Activated CD4-positive, alpha-beta T cell treated with anti-CD3 and anti-CD28 coated beads, Interleukin-2, amount 10 ng/mL, durations not matched to agents 24 days and 14 days (primary cell): ENCODE results near the gene SLC25A26. TPM values are rescaled to one million over a fixed set of nuclear protein-coding genes. Genes with fewer than 3 reads are reported as not detected.
A peak's percentile ranks its signal among the peaks of the same experiment; 100 is the strongest.
"Not testable (repeated sequence)": the region's sequence is repeated elsewhere in the genome, so short reads cannot be mapped to it uniquely, and the experiment has no call there.

Experiments used
- DNase-seq: peaks from one replicate; pipeline ENCODE4 v3.0.0; 2022
- H3K27ac Mint-ChIP-seq: one replicate; pipeline ENCODE4 v1.8.0; 2022; ENCODE audit warnings: mild to moderate bottlenecking, mixed read lengths
- H3K27me3 Mint-ChIP-seq: one replicate; pipeline ENCODE4 v1.8.0; 2022; ENCODE audit warnings: mixed read lengths
- H3K36me3 Mint-ChIP-seq: one replicate; pipeline ENCODE4 v1.8.0; 2022; ENCODE audit warnings: low read depth, mild to moderate bottlenecking, mixed read lengths
- H3K4me1 Mint-ChIP-seq: one replicate; pipeline ENCODE4 v1.8.0; 2021; ENCODE audit warnings: mixed read lengths
- H3K4me3 Mint-ChIP-seq: one replicate; pipeline ENCODE4 v1.8.0; 2022; ENCODE audit warnings: mild to moderate bottlenecking, moderate library complexity, mixed read lengths
- H3K9me3 Mint-ChIP-seq: one replicate; pipeline ENCODE4 v1.8.0; 2021; ENCODE audit warnings: mixed read lengths
- intact Hi-C: fragments of 100-400 bp; cut with micrococcal nuclease; formaldehyde crosslinking; loops from one replicate; pipeline ENCODE4 v1.15.1; 2023
- total RNA-seq: library from RNA; stranded (reverse); gene quantifications from 2 replicates; pipeline ENCODE4 v1.2.3, GENCODE V29; 2022

SLC25A26 gene
- total RNA-seq, 1 donor from 2014 or later, result 22.1 TPM

DNA sequence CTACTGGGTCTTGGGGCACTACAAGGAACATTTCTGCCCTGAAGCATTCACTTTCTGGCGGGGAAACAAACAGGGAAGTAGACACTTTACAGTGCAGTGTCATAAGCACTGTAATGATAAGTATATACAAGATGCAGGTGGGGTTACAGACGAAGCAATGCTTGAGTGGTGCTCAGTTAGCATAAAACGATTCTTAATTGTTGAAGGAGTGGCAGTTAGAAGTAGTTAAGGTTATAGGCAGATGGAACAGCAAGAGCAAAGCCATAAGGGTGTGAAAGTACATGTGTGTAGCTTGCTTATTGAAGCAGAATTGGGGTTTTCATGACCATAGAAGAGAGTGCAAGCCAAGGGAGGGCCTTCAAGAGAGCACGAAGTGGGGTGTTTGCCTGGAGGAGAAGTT, 46.2 kb downstream of the SLC25A26 start:
- no peaks in the 10 kb centered on the region for H3K36me3 Mint-ChIP-seq
- no peaks in the 10 kb centered on the region for H3K27me3 Mint-ChIP-seq
- no peak overlapping the region for H3K4me3 Mint-ChIP-seq
- DNase-seq, result no peak
- H3K4me1 Mint-ChIP-seq, result no peaks in the 10 kb centered on the region
- H3K27ac Mint-ChIP-seq, result no peak overlapping the region
- intact Hi-C loops, result no loop called here
- no peaks in the 10 kb centered on the region for H3K9me3 Mint-ChIP-seq

- DNase-seq, result no peak
- intact Hi-C loops, result no loop called here
- no peaks in the 10 kb centered on the region for H3K36me3 Mint-ChIP-seq
Measured at GRCh38 chr3:66267906-66268305, 47.1 kb downstream of the SLC25A26 start.

DNA sequence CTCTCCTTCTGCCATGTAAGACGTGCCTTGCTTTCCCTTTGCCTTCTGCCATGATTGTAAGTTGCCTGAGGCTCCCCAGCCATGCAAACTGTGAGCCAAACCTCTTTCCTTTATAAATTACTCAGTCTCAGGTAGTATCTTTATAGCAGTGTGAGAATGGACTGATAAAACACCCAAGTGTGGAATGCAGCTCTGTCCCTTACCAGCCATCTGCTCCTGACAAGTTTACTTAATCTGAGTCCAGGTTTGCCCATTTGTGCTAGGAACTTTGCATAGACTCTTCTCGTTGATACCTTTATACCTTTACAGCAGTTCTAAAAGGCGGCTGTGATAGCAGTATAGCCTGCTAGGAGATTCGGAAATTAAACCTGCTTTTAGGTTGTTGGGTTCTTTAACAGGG, 48.1 kb downstream of the SLC25A26 start:
- H3K36me3 Mint-ChIP-seq, result peaks cover 5% of the 10 kb centered on the region
- intact Hi-C loops, result no loop called here

More at GRCh38 chr3:66267906-66268305, 47.1 kb downstream of the SLC25A26 start:
- Mint-ChIP-seq H3K27me3 (no peaks in the 10 kb centered on the region), H3K9me3 (no peaks in the 10 kb centered on the region), H3K27ac (no peak overlapping the region), H3K4me1 (no peaks in the 10 kb centered on the region), H3K4me3 (no peak overlapping the region)

DNA sequence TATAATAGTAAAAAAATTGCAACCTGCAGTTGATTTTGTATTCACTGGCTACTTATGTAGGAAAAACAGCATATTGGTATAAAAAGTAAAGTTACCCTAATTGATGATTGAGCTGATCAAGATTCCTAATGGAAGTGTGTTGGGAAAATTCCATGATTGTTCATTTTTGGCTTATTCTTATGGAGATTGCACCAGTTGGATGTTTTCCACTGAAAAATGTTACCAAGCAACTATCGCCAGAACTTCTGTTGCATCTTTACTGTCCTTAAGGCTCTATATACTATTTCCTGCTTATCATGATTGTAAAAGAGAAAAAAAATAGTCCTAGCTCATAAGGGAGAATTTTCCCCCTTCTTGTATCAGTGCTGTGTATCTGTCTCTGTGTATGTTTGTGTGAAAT, 48.6 kb downstream of the SLC25A26 start:
- Mint-ChIP-seq H3K27me3 (no peaks in the 10 kb centered on the region), H3K36me3 (peaks cover 5% of the 10 kb centered on the region), H3K27ac (no peak overlapping the region), H3K4me1 (no peaks in the 10 kb centered on the region), H3K4me3 (no peak overlapping the region), H3K9me3 (no peaks in the 10 kb centered on the region)
- no peak for DNase-seq
- intact Hi-C loops, result no loop called here

More for the DNA sequence above, 48.1 kb downstream of the SLC25A26 start:
- Mint-ChIP-seq H3K4me3 (no peak overlapping the region), H3K27ac (no peak overlapping the region), H3K9me3 (no peaks in the 10 kb centered on the region), H3K4me1 (no peaks in the 10 kb centered on the region), H3K27me3 (no peaks in the 10 kb centered on the region)
- no peak for DNase-seq

GRCh38 chr3:66270288-66270687, 49.5 kb downstream of the SLC25A26 start:
- no peak overlapping the region for H3K27ac Mint-ChIP-seq
- intact Hi-C loops, result no loop called here
- no peak overlapping the region for H3K4me3 Mint-ChIP-seq
- no peaks in the 10 kb centered on the region for H3K27me3 Mint-ChIP-seq
- H3K4me1 Mint-ChIP-seq, result no peaks in the 10 kb centered on the region
- H3K36me3 Mint-ChIP-seq, result peaks cover 5% of the 10 kb centered on the region
- H3K9me3 Mint-ChIP-seq, result no peaks in the 10 kb centered on the region
- no peak for DNase-seq

GRCh38 chr3:66270701-66271100, 49.9 kb downstream of the SLC25A26 start:
- no peak overlapping the region for H3K27ac Mint-ChIP-seq
- H3K36me3 Mint-ChIP-seq, result peaks cover 5% of the 10 kb centered on the region
- H3K4me3 Mint-ChIP-seq, result no peak overlapping the region
- H3K9me3 Mint-ChIP-seq, result no peaks in the 10 kb centered on the region
- intact Hi-C loops, result no loop called here
- H3K4me1 Mint-ChIP-seq, result no peaks in the 10 kb centered on the region
- DNase-seq, result no peak
- no peaks in the 10 kb centered on the region for H3K27me3 Mint-ChIP-seq

DNA sequence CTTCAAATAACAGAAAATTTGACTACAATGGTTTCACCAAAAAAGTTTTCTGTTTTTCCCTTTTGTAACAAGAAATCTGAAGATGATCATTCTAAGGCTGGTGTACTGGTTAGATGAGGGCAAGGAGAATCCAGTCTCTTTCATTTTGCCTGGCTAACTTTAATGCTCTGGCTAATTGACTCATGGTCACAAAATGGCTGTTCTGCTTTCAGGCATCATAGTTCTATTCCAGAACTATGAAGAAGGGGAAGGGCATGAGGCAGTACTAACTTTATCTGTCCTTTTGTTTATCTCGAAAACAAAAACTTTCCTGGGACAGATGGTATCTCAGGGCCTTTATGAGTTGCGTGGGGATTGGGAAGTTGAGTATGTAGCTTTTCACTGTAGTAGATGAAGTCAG, 50.4 kb downstream of the SLC25A26 start:
- no peaks in the 10 kb centered on the region for H3K9me3 Mint-ChIP-seq
- H3K4me3 Mint-ChIP-seq, result no peak overlapping the region
- DNase-seq, result no peak
- intact Hi-C loops, result no loop called here
- H3K4me1 Mint-ChIP-seq, result no peaks in the 10 kb centered on the region
- H3K36me3 Mint-ChIP-seq, result peaks cover 5% of the 10 kb centered on the region
- H3K27me3 Mint-ChIP-seq, result no peaks in the 10 kb centered on the region
- no peak overlapping the region for H3K27ac Mint-ChIP-seq

DNA sequence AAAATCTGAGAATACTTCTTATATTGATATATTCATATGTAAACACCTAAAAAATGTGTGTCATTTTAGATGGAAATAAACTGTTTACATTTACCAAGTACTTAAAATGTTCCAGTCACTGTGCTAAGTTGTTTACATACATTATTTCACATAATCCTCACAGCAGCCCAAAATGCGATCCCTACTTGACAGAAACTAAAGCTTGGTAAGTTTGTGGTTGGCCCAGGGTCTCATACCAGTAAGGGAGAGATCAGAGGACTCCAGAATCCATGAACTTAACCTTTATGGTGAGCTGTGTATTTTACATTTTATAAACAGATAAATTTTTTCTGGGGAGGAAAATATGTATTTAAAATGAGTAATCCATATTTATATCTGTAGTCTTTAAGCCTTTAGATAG, 51.2 kb downstream of the SLC25A26 start:
- no peaks in the 10 kb centered on the region for H3K4me1 Mint-ChIP-seq

GRCh38 chr3:66274837-66275236, 54.0 kb downstream of the SLC25A26 start:
- not testable (repeated sequence) for H3K4me1 Mint-ChIP-seq, H3K27ac Mint-ChIP-seq, H3K27me3 Mint-ChIP-seq, H3K9me3 Mint-ChIP-seq, H3K4me3 Mint-ChIP-seq, DNase-seq, H3K36me3 Mint-ChIP-seq
- intact Hi-C loops, result loop anchor here (5.0 kb wide), 1 partner anchor 82 kb away; no protein-coding TSS in a partner anchor

More for the DNA sequence above, 51.2 kb downstream of the SLC25A26 start:
- H3K27ac Mint-ChIP-seq, result no peak overlapping the region
- no peak overlapping the region for H3K4me3 Mint-ChIP-seq
- H3K27me3 Mint-ChIP-seq, result no peaks in the 10 kb centered on the region
- no peak for DNase-seq
- peaks cover 5% of the 10 kb centered on the region for H3K36me3 Mint-ChIP-seq
- intact Hi-C loops, result no loop called here
- H3K9me3 Mint-ChIP-seq, result no peaks in the 10 kb centered on the region

DNA sequence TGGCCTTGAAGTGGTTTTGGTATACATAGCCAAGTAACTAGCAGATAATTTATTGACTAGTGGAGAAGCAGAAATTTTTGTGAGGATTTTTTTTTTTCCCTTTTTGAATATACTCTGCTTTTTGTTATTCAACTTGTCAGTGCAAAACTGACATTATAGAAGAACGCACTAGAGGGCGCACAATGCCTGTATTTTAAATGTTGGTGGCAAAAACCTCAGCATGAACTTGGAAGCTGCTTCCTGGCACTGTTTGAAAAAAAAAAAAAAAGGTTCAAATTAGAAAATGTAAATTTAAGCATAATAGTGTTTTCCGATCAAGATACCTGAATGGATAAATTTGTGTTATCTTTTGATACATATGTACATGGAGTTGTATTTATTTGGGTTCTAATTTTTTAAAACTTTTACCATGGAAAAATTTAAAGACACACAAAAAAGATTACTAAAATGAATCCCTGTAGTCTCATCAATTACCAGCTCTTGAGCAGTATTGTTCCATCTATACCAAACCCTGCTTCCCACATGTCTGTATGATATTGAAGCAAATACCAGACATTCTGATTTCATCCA, 56.0 kb downstream of the SLC25A26 start:
- peak; percentile 90 for DNase-seq
- Mint-ChIP-seq H3K27me3 (no peaks in the 10 kb centered on the region), H3K4me3 (no peak overlapping the region), H3K9me3 (no peaks in the 10 kb centered on the region), H3K36me3 (peaks cover 5% of the 10 kb centered on the region), H3K27ac (no peak overlapping the region), H3K4me1 (peaks cover 7% of the 10 kb centered on the region)
- intact Hi-C loops, result loop anchor here (1.0 to 5.0 kb wide), 3 partner anchors 81 to 540 kb away; no protein-coding TSS in a partner anchor

GRCh38 chr3:66279168-66279567, 58.4 kb downstream of the SLC25A26 start:
- Mint-ChIP-seq H3K4me3 (no peak overlapping the region), H3K4me1 (peaks cover 7% of the 10 kb centered on the region), H3K9me3 (no peaks in the 10 kb centered on the region), H3K27ac (no peak overlapping the region), H3K27me3 (no peaks in the 10 kb centered on the region), H3K36me3 (no peaks in the 10 kb centered on the region)
- DNase-seq, result no peak
- intact Hi-C loops, result loop anchor here (5.0 kb wide), 1 partner anchor 78 kb away; no protein-coding TSS in a partner anchor

- no peak for DNase-seq
- H3K9me3 Mint-ChIP-seq, result no peaks in the 10 kb centered on the region
- intact Hi-C loops, result no loop called here
Measured at GRCh38 chr3:66280304-66280703, 59.5 kb downstream of the SLC25A26 start.

GRCh38 chr3:66291922-66292321, 71.1 kb downstream of the SLC25A26 start:
- H3K4me3 Mint-ChIP-seq, H3K27ac Mint-ChIP-seq, H3K27me3 Mint-ChIP-seq, DNase-seq, intact Hi-C loops, H3K36me3 Mint-ChIP-seq, H3K4me1 Mint-ChIP-seq: not testable (repeated sequence)
- H3K9me3 Mint-ChIP-seq, result peaks cover 14% of the 10 kb centered on the region

More at GRCh38 chr3:66280304-66280703, 59.5 kb downstream of the SLC25A26 start:
- Mint-ChIP-seq H3K36me3 (no peaks in the 10 kb centered on the region), H3K27ac (no peak overlapping the region), H3K4me1 (peaks cover 7% of the 10 kb centered on the region), H3K27me3 (no peaks in the 10 kb centered on the region), H3K4me3 (no peak overlapping the region)

GRCh38 chr3:66297260-66297873, 76.6 kb downstream of the SLC25A26 start:
- no peaks in the 10 kb centered on the region for H3K27me3 Mint-ChIP-seq
- H3K4me1 Mint-ChIP-seq, result peaks cover 27% of the 10 kb centered on the region
- H3K4me3 Mint-ChIP-seq, result no peak overlapping the region
- no peak for DNase-seq
- peaks cover 9% of the 10 kb centered on the region for H3K9me3 Mint-ChIP-seq
- no peak overlapping the region for H3K27ac Mint-ChIP-seq
- H3K36me3 Mint-ChIP-seq, result peaks cover 14% of the 10 kb centered on the region
- intact Hi-C loops, result no loop called here
